Activated T-cell treated with anti-CD3 and anti-CD28 coated beads for 4 hours (primary cell): ENCODE data around the gene PRMT9.
A peak's percentile ranks its signal among the peaks of the same experiment; 100 is the strongest.

ENCODE experiments used
- DNase-seq: peaks from one replicate; pipeline ENCODE4 v3.0.0-alpha.2; 2020

PRMT9 gene

GRCh38 chr4:147617841-147618691 is 65.9 kb downstream of the PRMT9 start:
- DNase-seq: no peak

- peak; percentile 99 for DNase-seq
Measured at GRCh38 chr4:147617173-147617840, 66.7 kb downstream of the PRMT9 start, which contains the start of gene TMEM184C. TSS of gene TMEM184C (plus strand) at chr4:147617397. CDS start at chr4:147617957, 560 bp downstream.

DNA sequence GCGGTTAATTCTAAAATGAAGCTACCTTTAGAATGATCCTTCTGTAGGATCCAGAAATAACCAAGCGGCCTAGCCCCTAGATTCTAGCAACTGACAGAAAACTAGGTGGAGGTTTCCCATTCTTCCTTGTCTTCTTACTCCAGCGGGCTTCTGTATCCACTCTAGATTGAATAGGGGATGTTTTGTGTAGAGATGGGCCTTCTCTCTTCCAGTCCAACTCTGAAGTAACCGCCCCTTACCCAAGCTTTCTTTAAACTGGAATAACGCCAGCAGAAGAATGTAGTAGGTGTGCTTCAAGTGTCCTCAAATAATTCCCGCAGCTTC is 67.2 kb downstream of the PRMT9 start:
- DNase-seq: no peak

DNA sequence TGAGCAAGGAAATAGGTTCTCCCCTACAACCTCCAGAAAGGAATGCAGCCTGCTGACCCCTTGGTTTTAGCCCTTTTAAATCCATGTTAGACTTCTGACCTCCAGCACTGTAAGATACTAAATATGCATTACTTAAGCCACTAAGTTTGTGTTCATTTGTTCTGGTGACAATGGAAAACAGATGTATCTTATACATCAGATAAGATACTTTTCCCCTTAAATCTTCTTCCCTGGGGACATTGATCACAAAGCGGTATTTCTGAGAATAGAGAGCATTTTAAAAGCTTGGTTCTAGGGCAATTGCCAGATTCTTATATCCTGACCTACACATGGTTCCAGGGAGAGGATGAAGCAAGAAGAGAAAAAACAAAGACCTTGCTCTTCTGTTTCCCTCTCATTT is 73.3 kb downstream of the PRMT9 start:
- no peak for DNase-seq

DNA sequence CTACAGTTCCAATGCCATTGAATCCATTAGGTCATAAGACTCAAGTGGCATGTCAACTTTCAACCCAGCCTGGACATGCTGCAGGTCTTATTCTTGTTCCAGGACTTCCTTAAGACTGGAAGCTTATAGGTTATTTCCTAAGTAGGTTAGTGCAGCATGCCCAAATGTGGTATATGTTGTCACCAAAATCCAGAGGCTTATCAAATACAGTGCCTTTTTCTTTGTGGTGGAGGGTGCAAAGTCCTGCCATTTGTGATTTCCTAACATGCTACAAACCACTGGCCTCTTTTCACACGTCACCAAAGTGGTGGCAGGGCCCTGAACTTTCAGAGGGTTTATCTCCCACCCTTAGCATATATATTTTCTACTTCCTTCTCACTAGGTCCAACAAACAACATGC is 76.5 kb downstream of the PRMT9 start:
- DNase-seq: no peak

GRCh38 chr4:147605499-147605898 is 78.5 kb downstream of the PRMT9 start:
- no peak for DNase-seq

- DNase-seq: no peak
Measured at GRCh38 chr4:147599769-147600168, 84.2 kb downstream of the PRMT9 start.

- DNase-seq: no peak
Measured at GRCh38 chr4:147599206-147599605, 84.8 kb downstream of the PRMT9 start.

DNA sequence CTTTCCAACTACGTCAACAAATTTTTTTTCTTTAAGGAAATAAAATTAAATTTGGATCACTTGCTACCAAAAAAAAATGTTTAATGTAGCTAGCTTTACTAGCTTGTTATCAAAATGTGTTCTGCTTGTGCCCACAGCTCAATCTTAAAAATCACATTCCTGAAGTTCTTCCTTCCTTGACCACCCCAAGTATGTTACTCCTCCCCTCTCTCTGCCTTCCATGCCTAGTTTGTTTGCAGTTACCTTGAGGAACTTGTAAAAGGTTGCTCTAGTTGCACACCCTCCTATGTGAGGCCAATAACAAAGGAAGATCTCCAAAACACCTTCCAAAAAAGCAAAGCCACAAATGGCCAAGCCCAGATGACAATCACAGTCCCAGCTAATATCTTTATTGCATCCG is 86.4 kb downstream of the PRMT9 start:
- no peak for DNase-seq

GRCh38 chr4:147596981-147597380 is 87.0 kb downstream of the PRMT9 start:
- DNase-seq: no peak

GRCh38 chr4:147596377-147596776 is 87.6 kb downstream of the PRMT9 start:
- no peak for DNase-seq

GRCh38 chr4:147594578-147594977 is 89.4 kb downstream of the PRMT9 start:
- no peak for DNase-seq

GRCh38 chr4:147594107-147594506 is 89.9 kb downstream of the PRMT9 start:
- no peak for DNase-seq

DNA sequence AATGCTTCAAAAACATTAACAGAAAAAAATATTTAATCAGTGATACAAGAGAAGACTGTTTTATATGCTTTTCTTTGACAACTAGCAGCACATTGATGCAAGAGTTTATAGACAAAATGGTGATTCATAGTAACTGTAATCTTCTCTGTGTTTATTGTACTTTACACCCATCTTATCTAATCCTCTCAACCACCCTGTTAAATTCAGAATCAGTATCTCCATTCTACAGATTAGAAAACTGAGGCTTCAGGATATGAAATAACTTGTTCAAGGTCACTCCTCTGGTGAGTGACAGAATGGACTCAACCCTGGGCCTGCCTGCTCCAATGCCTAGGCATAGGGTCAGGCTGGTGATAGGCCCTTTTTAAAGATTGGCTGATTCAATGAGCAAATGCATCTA is 92.9 kb downstream of the PRMT9 start:
- DNase-seq: no peak

GRCh38 chr4:147590249-147590920 is 93.6 kb downstream of the PRMT9 start:
- peak; percentile 14 for DNase-seq

- DNase-seq: no peak
Measured at GRCh38 chr4:147589586-147589985, 94.4 kb downstream of the PRMT9 start.
